Vagina (tissue), 2 donors: ENCODE measurements around the gene CHCHD6. TPM values are rescaled to one million over a fixed set of nuclear protein-coding genes. Genes with fewer than 3 reads are reported as not detected.

Source experiments
- DNase-seq, 2 donors: peaks; one replicate each; pipeline ENCODE4 v3.0.0-alpha.2; 2017; ENCODE audit errors: extremely low spot score in 2 of 2
- H3K27ac ChIP-seq: fragments of 200-600 bp; sonication (generic); one replicate; pipeline ENCODE4 v1.5.1; 2019
- H3K27me3 ChIP-seq: fragments of 200-600 bp; sonication (generic); one replicate; pipeline ENCODE4 v1.5.1; 2019
- H3K36me3 ChIP-seq, 2 donors: fragments of 200-600 bp; sonication (generic); one replicate each; pipeline ENCODE4 v1.5.1; 2017 to 2019
- H3K4me1 ChIP-seq: fragments of 200-600 bp; sonication (generic); one replicate; pipeline ENCODE4 v1.5.1; 2019
- H3K4me3 ChIP-seq, 2 donors: fragments of 200-600 bp; sonication (generic); 1 replicate in 1 of 2; 2 replicates in 1 of 2; pipeline ENCODE4 v1.5.1; 2016 to 2019
- H3K9me3 ChIP-seq: fragments of 200-600 bp; sonication (generic); one replicate; pipeline ENCODE4 v1.5.1; 2019
- CTCF ChIP-seq, 3 experiments: fragments of 450-650 bp in 2 of 3; fragments of 200-600 bp in 1 of 3; sonication (generic) in 1 of 3; IDR thresholded peaks; one replicate each; pipeline ENCODE4 v1.5.1; 2017 to 2019; ENCODE audit warnings: antibody characterized with exemption in 3 of 3, mild to moderate bottlenecking in 2 of 3, moderate library complexity in 2 of 3
- POLR2A ChIP-seq, 2 donors: fragments of 450-650 bp; IDR thresholded peaks; one replicate each; pipeline ENCODE4 v1.6.1; 2017; ENCODE audit warnings: antibody characterized with exemption in 2 of 2, mild to moderate bottlenecking in 2 of 2, moderate library complexity in 2 of 2
- POLR2AphosphoS5 ChIP-seq, 2 donors: sonication (generic); formaldehyde crosslinking; IDR thresholded peaks; one replicate each; pipeline ENCODE4 v1.9.0; 2017; ENCODE audit warnings: antibody characterized with exemption in 2 of 2, mild to moderate bottlenecking in 2 of 2, low read depth in 1 of 2; ENCODE audit not compliant: insufficient read depth in 1 of 2
- intact Hi-C: fragments of 100-400 bp; cut with DNase I; formaldehyde crosslinking; loops from one replicate; pipeline ENCODE4 v1.15.1; 2023
- total RNA-seq: library from RNA; depleted of rRNA; stranded (reverse); fragments of >200 nt; gene quantifications from one replicate; pipeline ENCODE4 v1.2.3, GENCODE V29; 2016

Gene CHCHD6
- total RNA-seq, 1 donor from 2014 or later = 12.8 TPM

DNA sequence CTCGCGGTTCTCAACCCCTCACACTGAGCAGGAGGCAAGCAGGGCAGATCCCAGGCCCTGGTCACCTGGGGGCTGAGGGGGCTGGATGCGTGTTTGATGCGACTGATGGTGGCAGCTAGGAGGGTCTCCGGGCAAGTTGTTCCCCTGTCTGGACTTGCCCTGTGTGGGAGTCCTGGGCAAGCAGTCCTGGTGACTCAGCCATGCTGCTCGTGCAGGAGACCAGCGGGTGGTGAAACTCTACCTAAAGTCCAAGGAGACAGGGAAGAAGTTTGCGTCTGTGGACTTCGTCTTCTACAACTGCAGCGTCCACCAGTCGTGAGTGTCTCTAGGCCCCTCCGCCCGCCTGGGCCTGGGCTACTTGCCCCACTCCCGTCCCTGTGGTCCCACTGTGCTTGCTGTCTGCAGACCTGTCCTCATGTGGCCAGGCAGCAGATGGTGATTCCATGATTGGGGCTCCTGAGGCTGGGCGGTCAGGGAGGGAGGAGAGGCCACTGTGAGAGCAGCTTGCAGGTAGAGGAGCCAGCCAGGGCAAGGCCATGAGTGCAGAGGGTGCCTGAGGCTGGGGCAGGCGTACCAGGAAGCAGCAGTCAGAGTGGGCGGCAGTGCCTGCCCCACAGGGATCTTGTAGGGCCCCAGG, 301.9 kb downstream of the CHCHD6 start:
- TF ChIP-seq CTCF (IDR thresholded peaks at IDR 0.05) = no peak
- TF ChIP-seq POLR2AphosphoS5 (IDR thresholded peaks at IDR 0.05; ENCODE audit: insufficient read depth in 1 of 2, low read depth in 1 of 2) = no peak
- no peak for TF ChIP-seq POLR2A (IDR thresholded peaks at IDR 0.05)

DNA sequence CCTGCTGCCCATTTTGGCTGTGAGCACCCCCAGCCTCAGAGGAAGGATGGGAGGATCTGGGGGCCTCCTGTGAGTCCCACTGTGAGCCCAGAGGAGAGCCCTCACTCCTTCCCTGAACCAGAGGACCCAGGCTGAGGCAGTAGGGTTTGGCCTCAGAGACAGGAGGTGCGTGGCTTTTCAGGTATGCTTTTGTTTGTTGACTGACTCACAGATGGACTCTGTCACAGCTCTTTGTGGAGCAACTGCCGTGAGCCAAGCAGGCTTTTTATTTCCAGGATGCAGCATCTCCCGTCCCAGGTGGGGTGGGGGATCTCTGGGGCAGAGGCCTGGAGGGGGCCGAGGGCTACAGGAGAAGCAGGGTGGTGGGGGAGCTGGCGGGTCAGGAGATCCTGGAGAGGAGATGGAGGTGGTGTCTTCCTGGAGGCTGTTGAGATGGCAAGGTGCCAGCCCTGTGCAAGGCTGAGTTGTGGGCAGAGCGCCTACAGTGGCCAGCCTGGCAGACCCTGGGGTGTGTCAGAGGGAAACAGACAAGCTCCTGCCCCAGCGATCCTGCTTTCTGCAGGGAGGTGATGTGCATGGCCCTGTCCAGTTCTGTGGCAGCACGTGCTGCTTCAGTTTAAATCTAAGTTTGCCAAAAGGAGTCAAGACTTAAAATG, 302.9 kb downstream of the CHCHD6 start:
- Histone ChIP-seq H3K9me3 (no peaks in the 10 kb centered on the region), H3K27me3 (no peaks in the 10 kb centered on the region), H3K4me1 (peaks cover 25% of the 10 kb centered on the region), H3K27ac (no peak overlapping the region), H3K4me3 (no peak overlapping the region), H3K36me3 (peaks cover 0 to 8% of the 10 kb centered on the region in 2 donors)
- intact Hi-C loops = loop anchor here (5.0 kb wide), 1 partner anchor 445 kb away; no protein-coding TSS in a partner anchor
- DNase-seq = no peak
- TF ChIP-seq POLR2AphosphoS5 (IDR thresholded peaks at IDR 0.05; ENCODE audit: insufficient read depth in 1 of 2, low read depth in 1 of 2) (no peak), POLR2A (IDR thresholded peaks at IDR 0.05) (no peak), CTCF (IDR thresholded peaks at IDR 0.05) (no peak)

More for the DNA sequence above, 301.9 kb downstream of the CHCHD6 start:
- no peak overlapping the region for H3K4me3 ChIP-seq
- DNase-seq = no peak
- no peaks in the 10 kb centered on the region for H3K9me3 ChIP-seq
- H3K4me1 ChIP-seq = peaks cover 35% of the 10 kb centered on the region
- no peaks in the 10 kb centered on the region for H3K27me3 ChIP-seq
- no peak overlapping the region for H3K27ac ChIP-seq
- intact Hi-C loops = loop anchor here (5.0 kb wide), 1 partner anchor 446 kb away; no protein-coding TSS in a partner anchor
- peaks cover 0 to 6% of the 10 kb centered on the region in 2 donors for H3K36me3 ChIP-seq

DNA sequence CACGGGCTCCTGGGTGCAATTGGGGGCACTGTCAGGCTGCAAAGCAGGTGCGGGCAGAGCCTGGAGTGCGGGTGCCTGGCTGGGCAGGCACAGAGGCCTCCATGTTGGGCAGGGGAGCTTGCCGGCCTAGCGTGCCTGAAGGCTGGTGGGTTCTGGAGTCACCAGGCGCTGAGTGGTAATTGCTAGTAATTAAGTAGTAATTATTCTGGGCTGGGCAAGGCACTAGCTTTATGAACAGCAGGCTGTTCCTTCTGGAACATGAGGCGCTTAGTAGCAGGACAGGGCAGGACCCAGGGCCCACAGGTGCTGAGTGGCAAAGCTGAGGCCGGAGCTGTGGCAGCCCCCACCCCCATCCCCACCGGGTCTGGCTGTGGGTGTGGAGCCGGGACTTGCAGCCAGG, 304.2 kb downstream of the CHCHD6 start:
- no peak overlapping the region for H3K4me3 ChIP-seq
- TF ChIP-seq POLR2A (IDR thresholded peaks at IDR 0.05) = no peak
- H3K27me3 ChIP-seq = no peaks in the 10 kb centered on the region
- no peak for DNase-seq
- peaks cover 4 to 15% of the 10 kb centered on the region in 2 donors for H3K36me3 ChIP-seq
- peaks cover 15% of the 10 kb centered on the region for H3K4me1 ChIP-seq
- intact Hi-C loops = loop anchor here (5.0 kb wide), 1 partner anchor 444 kb away; no protein-coding TSS in a partner anchor
- H3K27ac ChIP-seq = no peak overlapping the region
- H3K9me3 ChIP-seq = no peaks in the 10 kb centered on the region

- DNase-seq = no peak
- Histone ChIP-seq H3K9me3 (no peaks in the 10 kb centered on the region), H3K36me3 (peaks cover 4 to 26% of the 10 kb centered on the region in 2 donors), H3K4me3 (no peak overlapping the region), H3K27me3 (no peaks in the 10 kb centered on the region), H3K27ac (no peak overlapping the region), H3K4me1 (peaks cover 2% of the 10 kb centered on the region)
- intact Hi-C loops = loop anchor here (5.0 kb wide), 1 partner anchor 443 kb away; no protein-coding TSS in a partner anchor
- no peak for TF ChIP-seq POLR2A (IDR thresholded peaks at IDR 0.05)
- no peak for TF ChIP-seq POLR2AphosphoS5 (IDR thresholded peaks at IDR 0.05; ENCODE audit: insufficient read depth in 1 of 2, low read depth in 1 of 2)
- no peak for TF ChIP-seq CTCF (IDR thresholded peaks at IDR 0.05)
Observed at GRCh38 chr3:127009531-127009930, 305.5 kb downstream of the CHCHD6 start.

Other genes starting within 250 kb of the CHCHD6 start
- 36.8 TPM for gene ZXDC, start 228.3 kb upstream of the CHCHD6 start, total RNA-seq
- not detected for gene UROC1, start 186.5 kb upstream of the CHCHD6 start, total RNA-seq
- 4.2 TPM for gene CHST13, start 180.1 kb upstream of the CHCHD6 start, total RNA-seq
- gene C3orf22, start 145.3 kb upstream of the CHCHD6 start, total RNA-seq = not detected
- 7.1 TPM for gene TXNRD3, start 49.1 kb upstream of the CHCHD6 start, total RNA-seq